CD14-positive monocyte (primary cell): Measurements from ENCODE around the gene ROR1. TPM values are rescaled to one million over a fixed set of nuclear protein-coding genes. Genes with fewer than 3 reads are reported as not detected.

Experiments used
- DNase-seq, 3 donors: peaks; one replicate each; pipeline ENCODE4 v3.0.0-alpha.2; 2011 to 2022
- H2AFZ ChIP-seq: 2 replicates; pipeline ENCODE4 v1.6.0; 2012; ENCODE audit warnings: mild to moderate bottlenecking, low read depth, low read length, inconsistent platforms; ENCODE audit not compliant: insufficient read depth, poor library complexity, severe bottlenecking
- H3K27ac ChIP-seq, 2 donors: 1 replicate in 1 of 2; 2 replicates in 1 of 2; pipeline ENCODE4 v1.5.1; 2012 to 2013; ENCODE audit warnings: low read length in 2 of 2, control low read depth in 1 of 2, inconsistent platforms in 1 of 2, low read depth in 1 of 2, mild to moderate bottlenecking in 1 of 2
- H3K27me3 ChIP-seq, 2 donors: one replicate each; pipeline versions ENCODE4 v1.6.0 to v1.6.1; 2011 to 2013; ENCODE audit warnings: low read length in 2 of 2; ENCODE audit not compliant: control insufficient read depth in 2 of 2, insufficient read depth in 2 of 2
- H3K36me3 ChIP-seq, 2 donors: replicated peaks in 1 of 2; 1 replicate in 1 of 2; 2 replicates in 1 of 2; pipeline versions ENCODE4 v1.5.1 to v1.6.1; 2012 to 2013; ENCODE audit warnings: low read length in 2 of 2, control low read depth in 1 of 2, inconsistent platforms in 1 of 2, mild to moderate bottlenecking in 1 of 2; ENCODE audit not compliant: insufficient read depth in 2 of 2, control insufficient read depth in 1 of 2
- H3K4me1 ChIP-seq, 2 donors: 1 replicate in 1 of 2; 2 replicates in 1 of 2; pipeline versions ENCODE4 v1.5.1 to v1.6.1; 2012 to 2013; ENCODE audit warnings: low read length in 2 of 2, control low read depth in 1 of 2, inconsistent platforms in 1 of 2, mild to moderate bottlenecking in 1 of 2, moderate library complexity in 1 of 2; ENCODE audit not compliant: insufficient read depth in 2 of 2, control insufficient read depth in 1 of 2
- H3K4me2 ChIP-seq: replicated peaks from 2 replicates; pipeline ENCODE3; 2012; ENCODE audit warnings: low read length, moderate library complexity, mild to moderate bottlenecking; ENCODE audit not compliant: poor library complexity, severe bottlenecking; ENCODE audit errors: extremely low read depth
- H3K4me3 ChIP-seq, 3 experiments: fragments of 200-600 bp in 1 of 3; sonication (generic) in 1 of 3; replicated peaks in 1 of 3; 1 replicate in 2 of 3; 2 replicates in 1 of 3; pipeline ENCODE4 v1.5.1; 2011 to 2013; ENCODE audit warnings: low read length in 3 of 3, mild to moderate bottlenecking in 3 of 3, control low read depth in 2 of 3, low read depth in 2 of 3, inconsistent platforms in 1 of 3, moderate library complexity in 1 of 3
- H3K79me2 ChIP-seq: 2 replicates; pipeline ENCODE4 v1.6.0; 2012; ENCODE audit warnings: mild to moderate bottlenecking, control low read depth, inconsistent platforms, low read length, moderate library complexity; ENCODE audit not compliant: insufficient read depth
- H3K9ac ChIP-seq: 2 replicates; pipeline ENCODE4 v1.6.0; 2017; ENCODE audit warnings: low read length, mild to moderate bottlenecking; ENCODE audit not compliant: insufficient read depth, poor library complexity, severe bottlenecking
- H3K9me3 ChIP-seq, 2 donors: replicated peaks in 1 of 2; 1 replicate in 1 of 2; 2 replicates in 1 of 2; pipeline versions ENCODE4 v1.5.1 to v1.6.1; 2012 to 2013; ENCODE audit warnings: low read length in 2 of 2, control low read depth in 1 of 2; ENCODE audit not compliant: control insufficient read depth in 1 of 2, insufficient read depth in 1 of 2
- H4K20me1 ChIP-seq: 2 replicates; pipeline ENCODE4 v1.6.0; 2012; ENCODE audit warnings: mild to moderate bottlenecking, low read length, control low read depth, moderate library complexity; ENCODE audit not compliant: insufficient read depth
- H3K27ac Mint-ChIP-seq, 7 donors: one replicate each; pipeline ENCODE4 v1.8.0; 2020; ENCODE audit warnings: mild to moderate bottlenecking in 7 of 7, mixed read lengths in 7 of 7, moderate library complexity in 6 of 7, inconsistent platforms in 2 of 7
- H3K27me3 Mint-ChIP-seq, 3 donors: one replicate each; pipeline ENCODE4 v1.8.0; 2021 to 2022; ENCODE audit warnings: low read depth in 3 of 3, mild to moderate bottlenecking in 3 of 3, mixed read lengths in 3 of 3, moderate library complexity in 3 of 3, inconsistent platforms in 1 of 3
- H3K36me3 Mint-ChIP-seq, 2 donors: one replicate each; pipeline ENCODE4 v1.8.0; 2020; ENCODE audit warnings: mixed read lengths in 2 of 2, inconsistent platforms in 1 of 2, mild to moderate bottlenecking in 1 of 2
- H3K4me1 Mint-ChIP-seq: one replicate; pipeline ENCODE4 v1.8.0; 2020; ENCODE audit warnings: mild to moderate bottlenecking, mixed read lengths
- H3K4me3 Mint-ChIP-seq, 2 donors: one replicate each; pipeline ENCODE4 v1.8.0; 2020; ENCODE audit warnings: mild to moderate bottlenecking in 2 of 2, mixed read lengths in 2 of 2, moderate library complexity in 1 of 2
- H3K9me3 Mint-ChIP-seq, 7 donors: one replicate each; pipeline ENCODE4 v1.8.0; 2020 to 2022; ENCODE audit warnings: mixed read lengths in 7 of 7, mild to moderate bottlenecking in 6 of 7, moderate library complexity in 6 of 7, inconsistent platforms in 2 of 7
- CTCF ChIP-seq: fragments of 200-600 bp; IDR thresholded peaks from one replicate; pipeline ENCODE4 v1.8.0; 2022; ENCODE audit warnings: antibody characterized with exemption, mild to moderate bottlenecking
- WGBS: methylation state at CpG from one replicate; pipeline ENCODE4 v1.1.5; 2013; ENCODE audit warnings: missing lambda C conversion rate; ENCODE audit not compliant: insufficient coverage; 5-methylcytosine and 5-hydroxymethylcytosine counted together
- intact Hi-C, 2 donors: fragments of 100-400 bp; cut with micrococcal nuclease; formaldehyde crosslinking; loops; one replicate each; pipeline versions ENCODE4 v1.15.0 to v1.15.1; 2023
- polyA plus RNA-seq, 3 donors: library from polyadenylated mRNA; depleted of rRNA in 1 of 3; unstranded in 2 of 3; stranded (reverse) in 1 of 3; fragments of 300-500 nt in 2 of 3; fragments of >200 nt in 1 of 3; fragmentation: Illumina TruSeq in 2 of 3; gene quantifications; 1 replicate in 2 of 3; 2 replicates in 1 of 3; pipeline ENCODE4 v1.2.3, GENCODE V29; 2012 to 2021

The ROR1 gene
- polyA plus RNA-seq, 3 donors: not detected

DNA sequence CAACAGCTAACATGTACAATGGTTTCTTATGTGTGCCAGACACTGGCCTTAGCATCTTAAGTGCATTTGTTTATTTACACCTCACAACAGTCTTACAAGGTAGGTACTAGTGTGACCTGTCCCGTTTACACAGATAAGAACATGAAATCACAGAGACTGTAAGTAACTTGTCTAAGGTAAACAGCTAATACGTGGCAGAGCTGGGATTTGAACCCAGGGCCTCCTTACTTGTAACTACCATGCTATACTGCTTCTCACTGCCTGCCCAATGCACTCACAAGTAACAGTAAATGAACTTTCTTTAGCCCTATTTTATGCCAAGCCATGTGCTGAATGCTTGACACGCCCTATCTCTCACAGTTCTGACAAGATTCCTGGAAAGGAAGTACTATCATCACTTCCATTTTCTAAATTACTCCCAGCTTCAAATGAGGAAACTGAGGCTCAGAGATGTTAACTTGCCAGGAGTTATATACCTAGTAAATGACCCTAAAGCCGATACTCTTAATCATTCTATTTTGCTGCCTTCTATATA is 25.7 kb upstream of the ROR1 start:
- H2AFZ ChIP-seq: no peak overlapping the region
- no peaks in the 10 kb centered on the region for H3K27me3 ChIP-seq
- Mint-ChIP-seq H3K27me3 (peaks cover 0 to 8% (median 0%) of the 10 kb centered on the region in 3 donors), H3K27ac (no peak overlapping the region), H3K4me3 (no peak overlapping the region), H3K36me3 (no peaks in the 10 kb centered on the region), H3K4me1 (peaks cover 4% of the 10 kb centered on the region), H3K9me3 (peaks cover 0 to 2% (median 0%) of the 10 kb centered on the region in 7 donors)
- no peaks in the 10 kb centered on the region for H3K79me2 ChIP-seq
- WGBS: 69% methylated on average over 3 of the region's 4 CpGs
- no peak for TF ChIP-seq CTCF
- H4K20me1 ChIP-seq: no peaks in the 10 kb centered on the region
- intact Hi-C loops: no loop called here
- no peak overlapping the region for H3K9ac ChIP-seq
- no peak for DNase-seq
- no peak overlapping the region for H3K27ac ChIP-seq
- H3K4me3 ChIP-seq: no peak overlapping the region
- no peaks in the 10 kb centered on the region for H3K4me1 ChIP-seq
- H3K36me3 ChIP-seq: no peaks in the 10 kb centered on the region
- H3K4me2 ChIP-seq: no peak overlapping the region
- no peaks in the 10 kb centered on the region for H3K9me3 ChIP-seq

- H3K27ac Mint-ChIP-seq: no peak overlapping the region
- no peak overlapping the region for H3K4me2 ChIP-seq
- no peaks in the 10 kb centered on the region for H3K36me3 ChIP-seq
- intact Hi-C loops: no loop called here
- H3K4me3 Mint-ChIP-seq: no peak overlapping the region
- DNase-seq: no peak
- no peaks in the 10 kb centered on the region for H3K9me3 ChIP-seq
- peaks cover 0 to 2% (median 0%) of the 10 kb centered on the region in 7 donors for H3K9me3 Mint-ChIP-seq
- no peaks in the 10 kb centered on the region for H4K20me1 ChIP-seq
- no peak overlapping the region for H3K27ac ChIP-seq
- 94% methylated on average over 2 of the region's 5 CpGs for WGBS
- peaks cover 0 to 8% (median 0%) of the 10 kb centered on the region in 3 donors for H3K27me3 Mint-ChIP-seq
- no peaks in the 10 kb centered on the region for H3K4me1 ChIP-seq
- no peak overlapping the region for H2AFZ ChIP-seq
- H3K27me3 ChIP-seq: no peaks in the 10 kb centered on the region
- no peaks in the 10 kb centered on the region for H3K36me3 Mint-ChIP-seq
- TF ChIP-seq CTCF: no peak
- H3K4me3 ChIP-seq: no peak overlapping the region
- no peaks in the 10 kb centered on the region for H3K79me2 ChIP-seq
- peaks cover 4% of the 10 kb centered on the region for H3K4me1 Mint-ChIP-seq
- no peak overlapping the region for H3K9ac ChIP-seq
Observed at GRCh38 chr1:63748641-63749040, 25.2 kb upstream of the ROR1 start.
